Osteocyte (in vitro differentiated cells): ENCODE results near the gene MYLIP. TPM values are rescaled to one million over a fixed set of nuclear protein-coding genes. Genes with fewer than 3 reads are reported as not detected.

Experiments used
- DNase-seq: peaks from one replicate; pipeline ENCODE4 v3.0.0; 2021; ENCODE audit warnings: mixed read lengths; ENCODE audit not compliant: unreplicated experiment; ENCODE audit errors: extremely low spot score
- H3K27ac Mint-ChIP-seq: one replicate; pipeline ENCODE4 v1.8.0; 2021; ENCODE audit warnings: mild to moderate bottlenecking, mixed read lengths; ENCODE audit not compliant: unreplicated experiment
- H3K27me3 Mint-ChIP-seq: one replicate; pipeline ENCODE4 v1.8.0; 2021; ENCODE audit warnings: mixed read lengths; ENCODE audit not compliant: unreplicated experiment
- H3K36me3 Mint-ChIP-seq: one replicate; pipeline ENCODE4 v1.8.0; 2021; ENCODE audit warnings: mixed read lengths; ENCODE audit not compliant: unreplicated experiment
- H3K4me1 Mint-ChIP-seq: one replicate; pipeline ENCODE4 v1.8.0; 2021; ENCODE audit warnings: mixed read lengths; ENCODE audit not compliant: unreplicated experiment
- H3K4me3 Mint-ChIP-seq: one replicate; pipeline ENCODE4 v1.8.0; 2021; ENCODE audit warnings: mild to moderate bottlenecking, moderate library complexity, mixed read lengths; ENCODE audit not compliant: unreplicated experiment
- H3K9me3 Mint-ChIP-seq: one replicate; pipeline ENCODE4 v1.8.0; 2021; ENCODE audit warnings: mixed read lengths; ENCODE audit not compliant: unreplicated experiment
- total RNA-seq: library from RNA; stranded (reverse); gene quantifications from 2 replicates; pipeline ENCODE4 v1.2.1, GENCODE V29; 2021
- TF ChIP-seq, protein P1 (sequence below): fragments of 200-600 bp; sonication (generic); IDR thresholded peaks from 2 replicates; pipeline ENCODE4 v1.5.0; 2021; ENCODE audit warnings: antibody characterized with exemption, mild to moderate bottlenecking, moderate library complexity

Gene MYLIP
- total RNA-seq, 1 donor from 2014 or later, result 58.5 TPM

DNA sequence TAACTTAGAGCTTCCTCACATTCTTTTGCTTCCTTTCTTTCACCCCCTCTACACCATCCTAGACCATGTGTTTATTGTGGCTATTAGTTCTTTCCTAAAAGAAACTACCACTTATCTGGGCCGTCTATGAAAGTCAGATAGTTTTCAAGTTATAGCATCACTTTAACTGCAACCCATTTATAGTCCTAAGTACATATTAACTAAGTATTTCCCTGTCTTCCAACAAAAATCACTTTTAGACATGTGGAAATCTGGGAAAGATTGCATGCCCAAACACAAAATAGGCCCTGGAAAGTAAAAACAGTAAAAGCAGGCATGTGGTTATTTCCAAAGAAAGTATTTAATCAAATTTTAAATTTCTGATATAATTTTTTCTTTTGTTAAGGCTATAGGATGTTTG lies 5.5 kb downstream of the MYLIP start:
- TF ChIP-seq, protein P1, sequence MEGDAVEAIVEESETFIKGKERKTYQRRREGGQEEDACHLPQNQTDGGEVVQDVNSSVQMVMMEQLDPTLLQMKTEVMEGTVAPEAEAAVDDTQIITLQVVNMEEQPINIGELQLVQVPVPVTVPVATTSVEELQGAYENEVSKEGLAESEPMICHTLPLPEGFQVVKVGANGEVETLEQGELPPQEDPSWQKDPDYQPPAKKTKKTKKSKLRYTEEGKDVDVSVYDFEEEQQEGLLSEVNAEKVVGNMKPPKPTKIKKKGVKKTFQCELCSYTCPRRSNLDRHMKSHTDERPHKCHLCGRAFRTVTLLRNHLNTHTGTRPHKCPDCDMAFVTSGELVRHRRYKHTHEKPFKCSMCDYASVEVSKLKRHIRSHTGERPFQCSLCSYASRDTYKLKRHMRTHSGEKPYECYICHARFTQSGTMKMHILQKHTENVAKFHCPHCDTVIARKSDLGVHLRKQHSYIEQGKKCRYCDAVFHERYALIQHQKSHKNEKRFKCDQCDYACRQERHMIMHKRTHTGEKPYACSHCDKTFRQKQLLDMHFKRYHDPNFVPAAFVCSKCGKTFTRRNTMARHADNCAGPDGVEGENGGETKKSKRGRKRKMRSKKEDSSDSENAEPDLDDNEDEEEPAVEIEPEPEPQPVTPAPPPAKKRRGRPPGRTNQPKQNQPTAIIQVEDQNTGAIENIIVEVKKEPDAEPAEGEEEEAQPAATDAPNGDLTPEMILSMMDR, result no peak
- H3K27me3 Mint-ChIP-seq, result no peaks in the 10 kb centered on the region
- H3K36me3 Mint-ChIP-seq, result peaks cover 38% of the 10 kb centered on the region
- H3K9me3 Mint-ChIP-seq, result no peaks in the 10 kb centered on the region
- DNase-seq, result no peak
- H3K27ac Mint-ChIP-seq, result no peak overlapping the region
- peaks cover 80% of the 10 kb centered on the region for H3K4me1 Mint-ChIP-seq
- H3K4me3 Mint-ChIP-seq, result no peak overlapping the region

DNA sequence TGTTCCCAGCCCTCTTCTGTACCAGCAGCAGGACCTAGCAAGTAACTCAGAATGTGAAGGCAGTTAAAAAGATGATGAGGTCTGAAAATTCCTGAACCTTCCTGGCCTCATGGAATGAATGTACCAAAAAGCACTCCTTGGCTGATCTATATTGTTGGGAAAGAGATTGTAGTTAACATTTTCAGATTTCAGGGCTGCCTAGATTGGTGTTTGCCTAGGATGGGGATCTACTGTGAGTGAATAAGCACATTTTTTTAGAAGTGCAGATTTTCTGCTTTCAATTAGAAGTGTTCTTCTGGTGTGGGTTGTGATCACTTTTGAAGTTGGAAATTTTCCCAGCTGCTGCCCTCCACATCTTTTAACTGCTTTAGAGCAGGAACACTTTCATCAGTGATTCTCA lies 6.2 kb downstream of the MYLIP start:
- H3K4me1 Mint-ChIP-seq, result peaks cover 86% of the 10 kb centered on the region
- H3K9me3 Mint-ChIP-seq, result no peaks in the 10 kb centered on the region
- peak overlapping the region; percentile 44 for H3K4me3 Mint-ChIP-seq
- TF ChIP-seq, protein P1, result no peak
- peaks cover 40% of the 10 kb centered on the region for H3K36me3 Mint-ChIP-seq
- H3K27ac Mint-ChIP-seq, result peak overlapping the region; percentile 36
- DNase-seq, result no peak
- H3K27me3 Mint-ChIP-seq, result no peaks in the 10 kb centered on the region

DNA sequence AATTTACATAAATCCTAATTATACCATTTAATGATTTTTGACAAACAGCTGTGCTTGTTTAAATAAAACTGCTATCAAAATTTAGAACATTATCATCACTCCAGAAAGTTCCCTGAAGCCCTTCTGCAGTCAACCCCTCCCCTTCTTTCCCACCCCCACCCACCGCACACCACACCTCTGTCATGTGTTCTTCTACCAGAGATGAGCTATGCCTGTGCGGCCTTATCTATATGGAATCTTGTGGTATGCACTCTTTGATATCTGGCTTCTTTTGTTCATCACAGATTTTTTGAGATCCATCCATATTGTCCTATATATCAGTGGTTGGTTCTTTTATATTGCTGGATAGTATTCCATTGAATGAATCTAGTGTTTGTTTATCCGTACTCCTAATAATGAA lies 7.2 kb downstream of the MYLIP start:
- H3K27me3 Mint-ChIP-seq, result no peaks in the 10 kb centered on the region
- no peak overlapping the region for H3K4me3 Mint-ChIP-seq
- no peak for DNase-seq

DNA sequence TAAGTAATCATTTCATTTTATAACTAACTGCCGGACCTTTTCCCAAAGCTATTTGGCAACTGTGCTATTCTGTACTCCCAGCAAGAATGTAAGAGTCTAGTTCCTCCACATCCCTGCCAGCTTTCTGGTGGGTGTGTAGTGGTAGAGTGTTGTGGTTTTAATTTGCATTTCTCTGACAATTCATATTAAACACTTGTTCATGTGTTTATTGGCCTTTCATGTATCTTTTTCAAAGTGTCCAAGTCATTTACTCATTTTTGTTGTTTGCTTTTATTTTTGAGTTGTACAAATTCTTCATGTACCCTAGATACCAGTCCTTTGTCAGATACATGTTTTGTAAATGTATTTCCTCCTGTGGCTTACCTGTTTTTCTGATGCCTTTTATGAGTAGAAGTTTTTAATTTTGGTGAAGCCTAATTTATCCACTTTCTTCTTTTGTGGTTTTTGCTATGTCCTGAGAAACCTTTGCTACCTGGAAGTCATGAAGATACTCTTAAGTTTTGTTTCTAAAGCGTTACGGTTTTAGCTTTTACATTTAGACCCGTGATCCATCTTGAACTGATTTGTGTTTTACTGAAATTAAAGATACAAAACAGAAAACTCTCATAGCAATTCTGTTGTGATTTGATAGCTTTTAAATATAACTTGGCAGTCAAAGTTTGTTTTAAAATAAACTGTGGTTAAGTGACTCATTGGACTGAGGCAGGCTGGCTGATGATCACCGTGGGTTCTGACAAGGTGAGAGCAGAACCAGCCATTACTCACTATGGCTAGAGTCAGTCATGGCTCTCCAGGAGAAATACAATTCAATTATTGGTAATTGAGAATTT lies 8.0 kb downstream of the MYLIP start:
- H3K27me3 Mint-ChIP-seq, result no peaks in the 10 kb centered on the region
- H3K27ac Mint-ChIP-seq, result peak overlapping the region; percentile 78
- no peaks in the 10 kb centered on the region for H3K9me3 Mint-ChIP-seq
- peaks cover 46% of the 10 kb centered on the region for H3K36me3 Mint-ChIP-seq
- TF ChIP-seq, protein P1, result no peak
- no peak for DNase-seq
- H3K4me3 Mint-ChIP-seq, result peak overlapping the region; percentile 47
- H3K4me1 Mint-ChIP-seq, result peaks cover 87% of the 10 kb centered on the region

More for the DNA sequence above, 7.2 kb downstream of the MYLIP start:
- Mint-ChIP-seq H3K27ac (peak overlapping the region; percentile 78), H3K36me3 (peaks cover 48% of the 10 kb centered on the region), H3K9me3 (no peaks in the 10 kb centered on the region), H3K4me1 (peaks cover 95% of the 10 kb centered on the region)
- TF ChIP-seq, protein P1, result no peak

DNA sequence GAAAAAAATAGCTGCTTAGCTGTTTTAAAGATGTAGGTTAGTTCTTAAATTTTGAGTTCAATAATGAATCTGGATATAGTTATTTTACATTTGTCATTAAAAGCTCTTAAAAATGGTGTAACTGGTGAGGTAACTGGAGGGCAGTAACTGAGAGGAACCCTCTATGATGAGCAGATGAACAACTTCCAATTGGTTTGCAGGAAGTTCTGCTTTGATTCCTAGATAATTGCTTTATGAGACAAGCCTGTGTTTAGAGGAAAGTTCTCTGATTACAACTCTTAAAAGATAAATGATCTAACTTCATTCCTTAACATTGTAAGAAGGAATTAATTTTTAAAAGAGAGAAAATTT lies 8.5 kb downstream of the MYLIP start:
- TF ChIP-seq, protein P1, result no peak
- Mint-ChIP-seq H3K4me3 (peak overlapping the region; percentile 47), H3K36me3 (peaks cover 48% of the 10 kb centered on the region), H3K9me3 (no peaks in the 10 kb centered on the region), H3K27ac (peak overlapping the region; percentile 78), H3K4me1 (peaks cover 81% of the 10 kb centered on the region), H3K27me3 (no peaks in the 10 kb centered on the region)
- no peak for DNase-seq
